H1 (cell line): Measurements from ENCODE around the gene SMPDL3B.

Experiments used
- CHD1 ChIP-seq: IDR thresholded peaks from 2 replicates; pipeline ENCODE4 v1.6.1; 2012; ENCODE audit warnings: low read depth, low read length, improper control_type of control experiment
- CREB1 ChIP-seq: IDR thresholded peaks from 2 replicates; pipeline ENCODE4 v1.6.1; 2012; ENCODE audit warnings: inconsistent platforms
- EZH2 ChIP-seq: fragments of 200-600 bp; sonication (generic); IDR thresholded peaks from 2 replicates; pipeline ENCODE4 v1.7.1; 2012; ENCODE audit warnings: low read depth, mild to moderate bottlenecking, moderate library complexity, low read length, inconsistent platforms; ENCODE audit not compliant: severe bottlenecking
- HDAC2 ChIP-seq, 2 experiments: fragments of 300-600 bp in 1 of 2; sonication (generic) in 1 of 2; IDR thresholded peaks; 2 replicates each; pipeline ENCODE4 v1.6.1; 2011 to 2012; ENCODE audit warnings: low read depth in 2 of 2, low read length in 2 of 2, mild to moderate bottlenecking in 2 of 2, moderate library complexity in 2 of 2, borderline replicate concordance in 1 of 2, inconsistent platforms in 1 of 2
- MAFK ChIP-seq: IDR thresholded peaks from 2 replicates; pipeline ENCODE4 v1.6.1; 2012; ENCODE audit warnings: low read depth, mild to moderate bottlenecking, improper control_type of control experiment, low read length
- TCF12 ChIP-seq: IDR thresholded peaks from 2 replicates; pipeline ENCODE4 v1.6.1; 2011; ENCODE audit warnings: low read depth, mild to moderate bottlenecking, low read length
- ZNF274 ChIP-seq: IDR thresholded peaks from 2 replicates; pipeline ENCODE4 v1.7.0; 2012; ENCODE audit warnings: low read length, borderline replicate concordance; ENCODE audit errors: extremely low read depth
- TF ChIP-seq, protein P1 (sequence below), 3 experiments: IDR thresholded peaks; 1 replicate in 2 of 3; 2 replicates in 1 of 3; pipeline versions ENCODE4 v1.5.1 to v1.6.1; 2011; ENCODE audit warnings: low read length in 3 of 3, mild to moderate bottlenecking in 3 of 3, inconsistent platforms in 2 of 3, low read depth in 1 of 3, moderate library complexity in 1 of 3; ENCODE audit not compliant: insufficient read depth in 1 of 3; ENCODE audit errors: control extremely low read depth in 1 of 3

- TF ChIP-seq, protein P1, sequence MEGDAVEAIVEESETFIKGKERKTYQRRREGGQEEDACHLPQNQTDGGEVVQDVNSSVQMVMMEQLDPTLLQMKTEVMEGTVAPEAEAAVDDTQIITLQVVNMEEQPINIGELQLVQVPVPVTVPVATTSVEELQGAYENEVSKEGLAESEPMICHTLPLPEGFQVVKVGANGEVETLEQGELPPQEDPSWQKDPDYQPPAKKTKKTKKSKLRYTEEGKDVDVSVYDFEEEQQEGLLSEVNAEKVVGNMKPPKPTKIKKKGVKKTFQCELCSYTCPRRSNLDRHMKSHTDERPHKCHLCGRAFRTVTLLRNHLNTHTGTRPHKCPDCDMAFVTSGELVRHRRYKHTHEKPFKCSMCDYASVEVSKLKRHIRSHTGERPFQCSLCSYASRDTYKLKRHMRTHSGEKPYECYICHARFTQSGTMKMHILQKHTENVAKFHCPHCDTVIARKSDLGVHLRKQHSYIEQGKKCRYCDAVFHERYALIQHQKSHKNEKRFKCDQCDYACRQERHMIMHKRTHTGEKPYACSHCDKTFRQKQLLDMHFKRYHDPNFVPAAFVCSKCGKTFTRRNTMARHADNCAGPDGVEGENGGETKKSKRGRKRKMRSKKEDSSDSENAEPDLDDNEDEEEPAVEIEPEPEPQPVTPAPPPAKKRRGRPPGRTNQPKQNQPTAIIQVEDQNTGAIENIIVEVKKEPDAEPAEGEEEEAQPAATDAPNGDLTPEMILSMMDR (IDR thresholded peaks at IDR 0.05; ENCODE audit: control extremely low read depth in 1 of 3, insufficient read depth in 1 of 3, low read depth in 1 of 3, low read length in 3 of 3): no peak
- TF ChIP-seq CREB1: no peak
- no peak for TF ChIP-seq EZH2
- no peak for TF ChIP-seq HDAC2 (IDR thresholded peaks at IDR 0.05; ENCODE audit: borderline replicate concordance in 1 of 2, low read depth in 2 of 2, low read length in 2 of 2)
- TF ChIP-seq CHD1: no peak
- TF ChIP-seq TCF12: no peak
- TF ChIP-seq ZNF274: no peak
- no peak for TF ChIP-seq MAFK
Observed at GRCh38 chr1:27958513-27958912, 23.7 kb downstream of the SMPDL3B start.
